ENCODE data around the gene ZNF133. TPM values are rescaled to one million over a fixed set of nuclear protein-coding genes. Genes with fewer than 3 reads are reported as not detected.

The ZNF133 gene
- total and polyA plus RNA-seq, 2 of the 13 experiments (the other 11 are each of a cell fraction or from before 2014, with no cell fraction given): 23.5 to 26.7 TPM

DNA sequence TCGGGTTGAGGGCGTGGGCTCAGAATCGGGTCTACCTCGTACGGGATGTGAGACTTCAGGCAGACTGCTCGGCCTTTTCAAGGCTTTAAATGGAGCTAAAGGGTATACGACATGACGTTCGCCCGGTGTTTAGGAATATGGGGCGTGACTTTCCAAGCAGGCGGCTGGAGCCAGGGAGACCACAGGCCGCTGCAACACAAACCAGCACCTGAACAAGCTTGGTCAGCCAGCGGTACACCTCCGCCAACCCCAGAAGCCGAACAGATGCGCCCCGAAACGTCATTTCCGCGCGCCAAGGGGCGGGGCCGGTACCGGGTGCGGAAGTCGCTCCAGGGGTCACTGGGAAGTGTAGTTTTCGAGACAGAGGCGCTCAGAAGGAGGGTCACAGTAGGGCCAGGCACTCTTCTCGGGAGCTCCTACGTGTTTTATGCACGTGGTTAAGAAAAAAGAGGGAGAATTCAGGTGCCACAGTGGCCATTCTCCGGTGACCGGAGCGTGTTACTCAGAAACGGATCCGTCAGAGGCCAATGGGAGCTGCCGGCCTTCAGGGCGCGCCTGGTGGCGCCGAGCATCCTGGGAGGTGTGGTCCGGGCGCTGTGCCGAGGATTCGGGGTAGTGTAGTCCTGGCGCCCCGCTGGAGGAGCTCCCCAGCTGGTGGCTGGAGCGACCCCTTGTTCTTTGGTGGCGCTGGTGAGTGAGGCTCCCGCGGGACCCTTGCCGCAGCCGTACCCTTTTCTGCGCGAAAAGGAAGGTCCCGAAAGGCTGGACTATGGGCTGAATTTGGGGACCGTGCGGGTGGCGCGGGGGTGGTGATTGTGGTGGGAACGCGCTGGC is at the start of gene ZNF133 (continued):
- TF ChIP-seq, protein P1, sequence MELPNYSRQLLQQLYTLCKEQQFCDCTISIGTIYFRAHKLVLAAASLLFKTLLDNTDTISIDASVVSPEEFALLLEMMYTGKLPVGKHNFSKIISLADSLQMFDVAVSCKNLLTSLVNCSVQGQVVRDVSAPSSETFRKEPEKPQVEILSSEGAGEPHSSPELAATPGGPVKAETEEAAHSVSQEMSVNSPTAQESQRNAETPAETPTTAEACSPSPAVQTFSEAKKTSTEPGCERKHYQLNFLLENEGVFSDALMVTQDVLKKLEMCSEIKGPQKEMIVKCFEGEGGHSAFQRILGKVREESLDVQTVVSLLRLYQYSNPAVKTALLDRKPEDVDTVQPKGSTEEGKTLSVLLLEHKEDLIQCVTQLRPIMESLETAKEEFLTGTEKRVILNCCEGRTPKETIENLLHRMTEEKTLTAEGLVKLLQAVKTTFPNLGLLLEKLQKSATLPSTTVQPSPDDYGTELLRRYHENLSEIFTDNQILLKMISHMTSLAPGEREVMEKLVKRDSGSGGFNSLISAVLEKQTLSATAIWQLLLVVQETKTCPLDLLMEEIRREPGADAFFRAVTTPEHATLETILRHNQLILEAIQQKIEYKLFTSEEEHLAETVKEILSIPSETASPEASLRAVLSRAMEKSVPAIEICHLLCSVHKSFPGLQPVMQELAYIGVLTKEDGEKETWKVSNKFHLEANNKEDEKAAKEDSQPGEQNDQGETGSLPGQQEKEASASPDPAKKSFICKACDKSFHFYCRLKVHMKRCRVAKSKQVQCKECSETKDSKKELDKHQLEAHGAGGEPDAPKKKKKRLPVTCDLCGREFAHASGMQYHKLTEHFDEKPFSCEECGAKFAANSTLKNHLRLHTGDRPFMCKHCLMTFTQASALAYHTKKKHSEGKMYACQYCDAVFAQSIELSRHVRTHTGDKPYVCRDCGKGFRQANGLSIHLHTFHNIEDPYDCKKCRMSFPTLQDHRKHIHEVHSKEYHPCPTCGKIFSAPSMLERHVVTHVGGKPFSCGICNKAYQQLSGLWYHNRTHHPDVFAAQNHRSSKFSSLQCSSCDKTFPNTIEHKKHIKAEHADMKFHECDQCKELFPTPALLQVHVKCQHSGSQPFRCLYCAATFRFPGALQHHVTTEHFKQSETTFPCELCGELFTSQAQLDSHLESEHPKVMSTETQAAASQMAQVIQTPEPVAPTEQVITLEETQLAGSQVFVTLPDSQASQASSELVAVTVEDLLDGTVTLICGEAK (IDR thresholded peaks at IDR 0.05): peak; percentile 87
- TF ChIP-seq, protein P1 (CRISPR knock-in tag; IDR thresholded peaks at IDR 0.05): peak; percentile 92
- 0 out of 2 replicates have a peak, but pooled peaks have one; percentile 83 for TF ChIP-seq TSC22D2 (CRISPR knock-in tag; IDR thresholded peaks at IDR 0.05; ENCODE audit: borderline replicate concordance)
- TF ChIP-seq, protein P2, sequence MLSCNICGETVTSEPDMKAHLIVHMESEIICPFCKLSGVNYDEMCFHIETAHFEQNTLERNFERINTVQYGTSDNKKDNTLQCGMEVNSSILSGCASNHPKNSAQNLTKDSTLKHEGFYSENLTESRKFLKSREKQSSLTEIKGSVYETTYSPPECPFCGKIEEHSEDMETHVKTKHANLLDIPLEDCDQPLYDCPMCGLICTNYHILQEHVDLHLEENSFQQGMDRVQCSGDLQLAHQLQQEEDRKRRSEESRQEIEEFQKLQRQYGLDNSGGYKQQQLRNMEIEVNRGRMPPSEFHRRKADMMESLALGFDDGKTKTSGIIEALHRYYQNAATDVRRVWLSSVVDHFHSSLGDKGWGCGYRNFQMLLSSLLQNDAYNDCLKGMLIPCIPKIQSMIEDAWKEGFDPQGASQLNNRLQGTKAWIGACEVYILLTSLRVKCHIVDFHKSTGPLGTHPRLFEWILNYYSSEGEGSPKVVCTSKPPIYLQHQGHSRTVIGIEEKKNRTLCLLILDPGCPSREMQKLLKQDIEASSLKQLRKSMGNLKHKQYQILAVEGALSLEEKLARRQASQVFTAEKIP (CRISPR knock-in tag; IDR thresholded peaks at IDR 0.05; ENCODE audit: borderline replicate concordance): peak; percentile 92; the same call in 1 of the 2 replicates
- TF ChIP-seq NKX3-1 (CRISPR knock-in tag; IDR thresholded peaks at IDR 0.05): peak; percentile 88
- peak; percentile 72; the same call in 1 of the 2 replicates for TF ChIP-seq ZNF720 (CRISPR knock-in tag; IDR thresholded peaks at IDR 0.05)
- TF ChIP-seq, protein P3, sequence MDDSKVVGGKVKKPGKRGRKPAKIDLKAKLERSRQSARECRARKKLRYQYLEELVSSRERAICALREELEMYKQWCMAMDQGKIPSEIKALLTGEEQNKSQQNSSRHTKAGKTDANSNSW (CRISPR knock-in tag; IDR thresholded peaks at IDR 0.05; ENCODE audit: borderline replicate concordance): peak; percentile 85; the same call in 1 of the 2 replicates
- TF ChIP-seq ZNF569 (CRISPR knock-in tag; IDR thresholded peaks at IDR 0.05; ENCODE audit: borderline replicate concordance): no peak
- TF ChIP-seq, protein P4, sequence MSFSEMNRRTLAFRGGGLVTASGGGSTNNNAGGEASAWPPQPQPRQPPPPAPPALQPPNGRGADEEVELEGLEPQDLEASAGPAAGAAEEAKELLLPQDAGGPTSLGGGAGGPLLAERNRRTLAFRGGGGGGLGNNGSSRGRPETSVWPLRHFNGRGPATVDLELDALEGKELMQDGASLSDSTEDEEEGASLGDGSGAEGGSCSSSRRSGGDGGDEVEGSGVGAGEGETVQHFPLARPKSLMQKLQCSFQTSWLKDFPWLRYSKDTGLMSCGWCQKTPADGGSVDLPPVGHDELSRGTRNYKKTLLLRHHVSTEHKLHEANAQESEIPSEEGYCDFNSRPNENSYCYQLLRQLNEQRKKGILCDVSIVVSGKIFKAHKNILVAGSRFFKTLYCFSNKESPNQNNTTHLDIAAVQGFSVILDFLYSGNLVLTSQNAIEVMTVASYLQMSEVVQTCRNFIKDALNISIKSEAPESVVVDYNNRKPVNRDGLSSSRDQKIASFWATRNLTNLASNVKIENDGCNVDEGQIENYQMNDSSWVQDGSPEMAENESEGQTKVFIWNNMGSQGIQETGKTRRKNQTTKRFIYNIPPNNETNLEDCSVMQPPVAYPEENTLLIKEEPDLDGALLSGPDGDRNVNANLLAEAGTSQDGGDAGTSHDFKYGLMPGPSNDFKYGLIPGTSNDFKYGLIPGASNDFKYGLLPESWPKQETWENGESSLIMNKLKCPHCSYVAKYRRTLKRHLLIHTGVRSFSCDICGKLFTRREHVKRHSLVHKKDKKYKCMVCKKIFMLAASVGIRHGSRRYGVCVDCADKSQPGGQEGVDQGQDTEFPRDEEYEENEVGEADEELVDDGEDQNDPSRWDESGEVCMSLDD (CRISPR knock-in tag; IDR thresholded peaks at IDR 0.05; ENCODE audit: borderline replicate concordance): peak; percentile 88
- no peak for TF ChIP-seq XRCC5 (optimal IDR thresholded peaks at IDR 0.05; ENCODE audit: low read length)
- peak; percentile 97 for TF ChIP-seq ZNF143 (CRISPR knock-in tag; IDR thresholded peaks at IDR 0.05)
- TF ChIP-seq ZNF563 (CRISPR knock-in tag; IDR thresholded peaks at IDR 0.05): peak; percentile 84
